SK-MEL-5 (cell line): ENCODE data around the gene NRP2. TPM values are rescaled to one million over a fixed set of nuclear protein-coding genes. Genes with fewer than 3 reads are reported as not detected.
A peak's percentile ranks its signal among the peaks of the same experiment; 100 is the strongest.

Source experiments
- DNase-seq: peaks from one replicate; pipeline ENCODE4 v3.0.0-alpha.2; 2016; ENCODE audit warnings: low read depth, low spot score
- in situ Hi-C: cut with HindIII; loops from 2 replicates; pipeline ENCODE4 v1.10.0; 2016; ENCODE audit warnings: low sequenced_read_pairs, high pct_unique_total_duplicates, low pct_unique_long_range_greater_than_20kb
- total RNA-seq: library from RNA; depleted of rRNA; stranded (reverse); fragments of >200 nt; shearing (Covaris generic); gene quantifications from 2 replicates; pipeline ENCODE4 v1.2.3, GENCODE V29; 2014

The NRP2 gene
- total RNA-seq, 1 experiment from 2014 or later, result 174 TPM

- DNase-seq, result no peak
- in situ Hi-C loops, result no loop called here
Measured at GRCh38 chr2:205755923-205756322, 73.6 kb downstream of the NRP2 start.

- no peak for DNase-seq
Measured at GRCh38 chr2:205757271-205757670, 75.0 kb downstream of the NRP2 start.

GRCh38 chr2:205758051-205758450 lies 75.8 kb downstream of the NRP2 start:
- in situ Hi-C loops, result no loop called here

More at GRCh38 chr2:205757271-205757670, 75.0 kb downstream of the NRP2 start:
- in situ Hi-C loops, result no loop called here

DNA sequence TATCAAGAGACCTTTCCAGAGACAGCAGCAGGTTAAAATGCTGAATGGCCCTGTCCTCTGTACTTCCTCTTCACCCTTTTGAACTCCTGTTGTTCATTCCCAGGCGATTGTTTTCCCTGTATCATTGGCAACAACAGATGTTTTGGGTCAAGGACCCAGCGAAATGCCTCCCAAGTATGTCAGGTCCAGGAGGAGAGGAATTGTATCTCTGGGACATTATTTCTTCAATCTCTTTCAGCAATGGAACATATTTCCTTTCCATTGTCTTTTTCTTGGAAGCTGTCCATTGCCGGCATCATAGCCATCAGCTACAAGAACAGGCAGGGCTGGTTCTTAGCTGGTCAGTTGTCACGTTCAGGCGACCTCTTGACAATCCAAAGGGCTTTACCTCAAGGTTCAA lies 76.2 kb downstream of the NRP2 start:
- no peak for DNase-seq
- in situ Hi-C loops, result no loop called here

More at GRCh38 chr2:205758051-205758450, 75.8 kb downstream of the NRP2 start:
- no peak for DNase-seq

DNA sequence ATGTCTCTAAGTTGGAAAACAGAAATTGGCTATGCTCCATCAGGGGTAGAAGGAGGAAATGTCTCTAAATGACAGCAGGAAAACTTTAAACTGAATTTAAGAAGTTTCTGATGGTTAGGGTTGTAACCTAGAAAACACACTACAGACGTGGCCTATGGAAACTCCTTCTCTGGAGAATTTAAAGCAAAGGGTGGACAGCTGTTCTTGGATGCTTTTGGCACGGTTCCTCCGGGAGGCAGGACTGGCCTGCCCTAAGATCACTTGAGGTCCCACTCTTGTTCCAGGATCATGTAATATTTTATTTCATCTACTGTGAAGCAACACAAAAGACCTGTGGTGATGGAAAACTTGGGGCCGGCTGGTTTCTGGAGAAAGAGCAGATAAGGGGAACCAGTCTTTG lies 77.0 kb downstream of the NRP2 start:
- no peak for DNase-seq
- in situ Hi-C loops, result no loop called here

DNA sequence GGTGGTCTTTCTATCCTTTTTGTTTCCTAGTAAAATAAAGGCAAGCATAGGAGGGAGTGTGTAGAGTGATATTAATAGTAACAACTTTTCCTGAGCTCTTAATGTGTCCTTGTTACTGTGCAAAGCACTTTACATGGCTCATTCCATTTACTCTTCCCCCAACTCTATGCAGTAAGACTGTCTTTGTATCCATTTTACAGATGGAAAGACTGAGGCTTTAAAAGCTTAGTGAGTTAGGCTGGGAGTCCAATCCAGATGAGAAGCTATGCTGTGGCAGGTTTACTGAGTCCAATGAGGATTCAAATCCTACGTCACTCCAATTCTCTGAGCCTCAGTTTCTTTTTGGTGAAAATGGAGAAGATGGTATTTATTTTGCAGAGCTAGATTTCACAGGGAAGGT lies 77.4 kb downstream of the NRP2 start:
- DNase-seq, result no peak
- in situ Hi-C loops, result no loop called here

DNA sequence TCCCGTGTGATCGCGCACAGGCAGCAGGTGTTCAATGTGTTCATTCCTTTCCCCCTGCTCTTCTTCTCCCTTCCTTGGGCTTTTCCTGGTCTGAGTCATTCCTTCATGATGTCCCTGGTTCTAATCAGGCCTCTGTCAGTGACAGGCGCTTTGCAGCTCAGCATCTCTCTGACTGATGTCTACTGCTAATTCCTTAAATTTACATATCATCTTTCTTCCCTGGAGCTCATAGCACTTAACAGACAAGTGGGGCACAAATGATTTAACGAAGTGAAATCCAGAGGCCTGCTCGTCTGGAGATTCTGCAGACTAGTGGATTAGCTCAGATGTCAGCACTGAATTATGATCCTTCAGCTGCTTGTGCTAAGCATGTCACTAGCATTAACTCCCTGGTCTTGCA lies 77.9 kb downstream of the NRP2 start:
- in situ Hi-C loops, result no loop called here

GRCh38 chr2:205761421-205761820 lies 79.1 kb downstream of the NRP2 start:
- no peak for DNase-seq
- in situ Hi-C loops, result no loop called here

More for the DNA sequence above, 77.9 kb downstream of the NRP2 start:
- DNase-seq, result no peak

DNA sequence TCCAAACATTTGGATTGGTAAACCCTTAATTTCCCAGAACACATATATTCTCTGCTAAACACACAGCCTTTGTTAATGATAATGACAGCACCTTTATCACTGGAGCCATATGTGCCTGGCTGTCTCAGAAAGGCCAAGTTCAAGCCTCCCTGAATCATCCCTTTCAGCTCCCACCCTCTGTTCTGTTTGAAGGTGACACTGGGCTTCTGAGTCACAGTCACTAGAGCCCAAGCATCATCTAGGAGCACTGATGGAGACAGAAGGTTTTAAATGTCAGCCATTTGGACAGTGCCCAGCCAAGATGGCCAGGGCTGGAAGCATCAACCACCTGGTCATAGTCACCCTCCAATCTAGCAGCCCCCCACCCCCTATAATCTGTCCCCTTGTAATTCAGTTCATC lies 80.6 kb downstream of the NRP2 start:
- DNase-seq, result no peak
- in situ Hi-C loops, result no loop called here

DNA sequence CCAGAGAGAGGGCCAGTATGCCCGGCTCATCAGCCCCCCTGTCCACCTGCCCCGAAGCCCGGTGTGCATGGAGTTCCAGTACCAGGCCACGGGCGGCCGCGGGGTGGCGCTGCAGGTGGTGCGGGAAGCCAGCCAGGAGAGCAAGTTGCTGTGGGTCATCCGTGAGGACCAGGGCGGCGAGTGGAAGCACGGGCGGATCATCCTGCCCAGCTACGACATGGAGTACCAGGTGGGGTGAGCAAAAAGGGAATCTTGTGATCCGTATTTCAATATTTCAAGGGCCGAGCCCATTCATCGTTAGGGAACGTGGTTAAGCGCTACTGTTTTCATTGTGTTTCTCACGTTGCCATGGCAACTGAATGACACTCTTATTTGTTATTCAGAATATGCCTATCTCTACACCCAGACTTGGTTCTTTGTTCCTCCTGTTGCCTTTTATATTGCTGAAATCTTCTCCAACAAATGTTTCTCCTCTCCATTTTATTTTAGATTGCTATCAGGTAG lies 81.5 kb downstream of the NRP2 start:
- in situ Hi-C loops, result no loop called here
- peak; percentile 39 for DNase-seq

DNA sequence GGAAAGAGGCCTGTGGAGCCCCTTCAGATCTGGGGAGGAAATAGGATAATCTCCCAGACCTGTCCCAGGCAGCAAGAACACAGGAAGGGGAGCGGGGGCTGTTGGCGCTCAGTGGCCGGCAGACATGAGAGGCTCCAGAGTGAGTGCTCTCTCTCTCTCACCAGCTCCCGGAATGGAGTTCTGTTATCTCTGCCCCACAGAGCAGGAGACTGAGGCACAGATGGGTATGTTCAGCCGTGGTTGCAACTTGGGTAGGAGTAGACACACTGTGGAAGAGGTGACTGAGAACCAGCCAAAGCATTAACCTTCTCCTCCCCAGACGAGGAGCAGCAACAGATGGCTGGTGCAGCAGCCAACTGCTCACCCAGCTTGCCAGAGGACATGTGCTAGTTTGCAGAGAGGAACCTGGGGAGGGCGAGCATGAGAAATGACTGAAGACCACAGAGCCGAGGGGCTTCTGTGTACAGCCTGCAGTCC lies 82.0 kb downstream of the NRP2 start:
- in situ Hi-C loops, result no loop called here
- DNase-seq, result no peak

- DNase-seq, result no peak
- in situ Hi-C loops, result no loop called here
Measured at GRCh38 chr2:205765151-205765550, 82.8 kb downstream of the NRP2 start.

GRCh38 chr2:205766779-205767359 lies 84.6 kb downstream of the NRP2 start:
- in situ Hi-C loops, result no loop called here

DNA sequence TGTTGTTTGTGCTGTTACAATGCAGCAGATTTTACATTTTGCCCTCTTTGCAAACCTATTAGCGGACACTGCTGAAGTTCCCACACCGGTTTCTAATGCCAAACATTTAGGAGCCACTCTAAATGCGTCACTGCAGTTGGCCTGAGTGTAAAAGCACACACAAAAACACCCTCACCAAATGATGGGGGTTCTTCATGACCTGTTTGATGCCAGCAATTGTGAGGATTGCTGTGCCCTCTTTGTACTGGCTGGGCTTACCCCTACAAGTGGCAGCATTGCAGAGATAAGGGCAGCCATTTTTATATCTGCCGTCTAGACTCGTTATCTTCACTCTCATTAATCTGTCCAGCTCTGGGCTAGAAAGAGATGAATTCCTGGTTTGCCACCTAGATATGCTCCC lies 85.3 kb downstream of the NRP2 start:
- no peak for DNase-seq
- in situ Hi-C loops, result no loop called here

More at GRCh38 chr2:205766779-205767359, 84.6 kb downstream of the NRP2 start:
- DNase-seq, result peak; percentile 56

DNA sequence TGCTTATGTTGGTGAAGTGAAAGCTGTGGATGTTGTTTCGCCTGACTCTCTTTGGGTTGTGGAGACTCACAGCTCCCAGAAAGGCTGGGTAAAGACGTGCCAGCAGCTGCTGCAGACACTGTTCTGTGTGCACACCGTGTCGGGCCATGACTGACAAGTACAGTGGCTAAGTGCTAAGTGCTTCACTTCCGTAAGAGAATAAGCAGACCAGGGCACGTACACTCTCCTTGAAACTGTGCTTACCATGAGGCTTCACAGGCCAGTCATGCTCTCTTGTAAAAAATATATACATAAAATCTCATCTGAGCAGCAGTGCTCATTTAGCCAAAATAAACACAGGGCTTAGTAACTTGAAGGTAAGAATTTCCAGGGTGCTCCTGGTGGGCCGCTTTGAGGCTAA lies 86.0 kb downstream of the NRP2 start:
- DNase-seq, result no peak
- in situ Hi-C loops, result no loop called here

GRCh38 chr2:205768815-205769494 lies 86.7 kb downstream of the NRP2 start:
- in situ Hi-C loops, result no loop called here
- no peak for DNase-seq

DNA sequence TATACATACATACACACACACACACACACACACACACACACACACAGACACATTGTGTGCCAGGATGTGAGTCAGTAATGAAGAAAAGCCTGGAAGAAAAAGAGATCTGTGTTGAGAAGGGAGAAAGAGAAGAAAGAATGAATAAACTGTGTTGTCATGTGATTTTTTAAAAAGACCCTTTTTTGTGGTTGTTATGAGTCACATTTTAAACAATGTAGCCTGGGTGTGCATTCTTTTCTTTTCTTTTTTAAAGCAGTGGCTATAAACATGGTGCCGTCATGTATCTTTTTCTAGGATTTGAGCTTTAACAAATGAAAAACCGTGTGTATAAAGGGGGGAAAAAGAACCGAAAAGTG lies 87.2 kb downstream of the NRP2 start:
- in situ Hi-C loops, result no loop called here
- peak; percentile 72 for DNase-seq

DNA sequence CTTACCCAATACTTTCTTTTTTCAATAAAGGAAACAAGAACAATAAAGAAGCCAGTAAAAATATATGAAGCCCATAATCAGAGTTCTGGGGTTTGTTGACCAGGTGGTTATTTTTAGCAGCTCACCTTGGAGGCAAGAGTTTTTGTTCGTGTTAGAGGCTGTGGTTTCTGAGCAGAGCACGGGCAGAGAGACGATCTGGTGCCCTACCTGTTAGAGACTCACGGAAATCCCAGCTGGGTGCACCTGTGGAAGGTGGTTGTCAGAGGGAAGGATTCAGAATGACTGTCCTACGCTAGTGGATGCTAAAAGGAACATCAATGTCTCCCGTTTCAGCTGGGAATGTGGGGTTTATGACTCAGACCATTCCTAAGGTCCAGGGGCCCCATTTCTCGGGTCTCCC lies 87.6 kb downstream of the NRP2 start:
- in situ Hi-C loops, result no loop called here
- no peak for DNase-seq

- no peak for DNase-seq
- in situ Hi-C loops, result no loop called here
Measured at GRCh38 chr2:205770577-205770976, 88.3 kb downstream of the NRP2 start.
